Mesodermal cell (in vitro differentiated cells): ENCODE data around the gene FOXD3. TPM values are rescaled to one million over a fixed set of nuclear protein-coding genes. Genes with fewer than 3 reads are reported as not detected.

ENCODE experiments used
- H3K27ac ChIP-seq: 2 replicates; pipeline ENCODE4 v1.7.0; 2013; ENCODE audit warnings: mild to moderate bottlenecking, low read depth, low read length, moderate library complexity; ENCODE audit not compliant: severe bottlenecking
- H3K36me3 ChIP-seq: 2 replicates; pipeline ENCODE4 v1.7.1; 2013; ENCODE audit warnings: mild to moderate bottlenecking, low read length, moderate library complexity; ENCODE audit not compliant: control insufficient read depth, insufficient read depth
- H3K4me1 ChIP-seq: one replicate; pipeline ENCODE4 v1.7.1; 2013; ENCODE audit warnings: mild to moderate bottlenecking, low read length; ENCODE audit not compliant: insufficient read depth, control insufficient read depth, poor library complexity, severe bottlenecking
- H3K4me3 ChIP-seq: 2 replicates; pipeline ENCODE4 v1.7.0; 2013; ENCODE audit warnings: low read length, control low read depth, mild to moderate bottlenecking; ENCODE audit not compliant: insufficient read depth, poor library complexity, severe bottlenecking; ENCODE audit errors: extremely low read depth
- H3K9me3 ChIP-seq: 2 replicates; pipeline ENCODE4 v1.7.1; 2013; ENCODE audit warnings: mild to moderate bottlenecking, low read length, moderate library complexity; ENCODE audit not compliant: control insufficient read depth
- WGBS, 2 experiments: methylation state at CpG; one replicate each; pipeline ENCODE4 v1.1.5; 2013; ENCODE audit warnings: missing lambda C conversion rate in 2 of 2; ENCODE audit not compliant: insufficient coverage in 2 of 2; 5-methylcytosine and 5-hydroxymethylcytosine counted together
- polyA plus RNA-seq, 2 experiments: library from polyadenylated mRNA; stranded (reverse); fragments of 50-300 nt; gene quantifications; one replicate each; pipeline ENCODE4 v1.2.3, GENCODE V29; 2013

FOXD3 gene
- 3.0 TPM for polyA plus RNA-seq (2013, experiment 1 of 2)
- polyA plus RNA-seq (2013, experiment 2 of 2), result 3.7 TPM

DNA sequence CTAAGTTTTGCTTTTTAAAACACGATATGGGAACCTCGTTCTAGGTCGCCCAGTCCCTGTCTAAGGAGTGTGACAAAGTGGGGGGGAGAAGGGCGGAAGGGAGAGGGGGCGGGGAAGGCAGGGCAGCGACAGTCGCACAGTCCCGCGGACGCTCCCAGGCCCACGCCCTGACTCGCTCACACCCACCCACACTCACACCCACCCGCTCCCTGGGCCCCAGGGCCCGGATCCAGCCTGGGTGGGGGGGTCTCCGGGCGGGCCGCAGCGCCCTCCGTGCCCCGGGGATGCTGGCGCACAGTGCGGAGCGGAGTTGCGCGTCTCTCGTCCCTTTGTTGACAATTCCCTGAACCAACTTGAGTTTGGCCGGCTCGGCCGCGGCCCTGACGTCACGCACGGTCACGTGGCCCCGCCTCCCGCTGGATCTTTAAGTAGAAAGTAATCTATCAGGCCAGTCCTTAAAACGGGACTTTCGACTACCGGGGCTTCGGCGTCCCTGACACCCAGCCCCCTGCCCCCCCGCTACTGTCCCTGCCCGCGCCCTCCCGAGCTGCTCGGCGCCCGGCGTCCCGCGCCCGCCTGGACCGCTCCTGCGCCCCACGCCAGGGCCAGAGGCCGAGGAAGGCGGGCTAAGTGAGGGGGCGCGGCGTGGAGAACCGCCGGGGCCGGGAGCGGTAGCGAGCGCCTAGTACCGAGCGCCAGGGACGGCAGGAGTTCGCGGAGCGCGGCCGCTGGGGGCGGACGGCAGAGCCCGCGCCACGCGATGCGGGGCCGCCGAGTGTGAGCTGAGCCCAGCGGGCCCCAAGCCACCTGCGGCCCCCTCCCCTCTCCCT, at the start of gene FOXD3:
FOXD3 (plus strand) TSS at position 454 of the 830 bp plus-strand sequence. CDS start 492 bp downstream, outside the sequence.
- H3K27ac ChIP-seq, result no peak within 1 kb of the TSS
- 0% methylated on average over 54 to 57 of the region's 85 CpGs for WGBS, 2 experiments
- H3K4me3 ChIP-seq, result peak within 1 kb of the TSS; percentile 37
- H3K36me3 ChIP-seq, result no peaks in the 10 kb centered on the region
- H3K9me3 ChIP-seq, result no peaks in the 10 kb centered on the region
- no peaks in the 10 kb centered on the region for H3K4me1 ChIP-seq

DNA sequence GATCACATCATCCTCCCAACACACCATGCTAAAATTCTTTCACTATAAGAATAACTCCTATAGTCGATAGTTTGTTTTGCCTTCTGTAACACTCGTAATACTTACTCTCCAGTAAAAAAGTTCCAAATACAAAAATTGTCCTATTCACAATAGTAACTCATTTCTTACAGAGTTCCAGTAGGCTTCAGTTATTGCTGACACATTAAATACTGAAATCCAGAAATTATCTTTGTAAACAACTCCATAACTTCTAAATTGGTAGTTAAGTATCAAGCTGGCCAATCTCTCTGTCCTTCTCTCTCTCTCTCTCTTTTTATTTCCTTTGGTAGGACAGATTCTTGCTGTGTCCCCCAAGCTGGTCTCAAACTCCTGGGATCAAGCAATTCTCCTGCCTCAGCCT, 49.6 kb upstream of the FOXD3 start:
- WGBS, 2 experiments, result 96 to 97% methylated on average over 2 of the region's 2 CpGs
- H3K27ac ChIP-seq, result no peak overlapping the region
- no peaks in the 10 kb centered on the region for H3K36me3 ChIP-seq
- no peak overlapping the region for H3K4me3 ChIP-seq
- H3K4me1 ChIP-seq, result no peaks in the 10 kb centered on the region
- H3K9me3 ChIP-seq, result no peaks in the 10 kb centered on the region

DNA sequence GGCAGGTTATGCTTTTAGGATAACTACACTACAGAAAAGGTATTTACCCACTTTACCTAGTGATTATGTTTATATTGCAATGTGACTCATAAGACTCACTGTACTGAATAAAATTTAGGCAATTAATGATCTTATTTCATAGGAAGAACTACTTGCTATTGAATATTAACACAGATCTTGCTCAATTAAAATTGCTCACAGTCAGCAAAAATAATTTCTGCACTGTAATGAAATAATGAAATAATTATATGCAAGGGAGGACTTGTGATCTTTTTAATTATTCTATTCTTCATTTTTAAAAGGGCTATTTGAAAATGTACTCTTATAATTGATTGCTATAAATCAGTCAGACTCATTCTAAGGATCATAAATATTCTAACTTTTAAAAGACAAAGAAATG, 48.0 kb upstream of the FOXD3 start:
- H3K4me1 ChIP-seq, result no peaks in the 10 kb centered on the region
- no peaks in the 10 kb centered on the region for H3K9me3 ChIP-seq
- H3K4me3 ChIP-seq, result no peak overlapping the region
- no peak overlapping the region for H3K27ac ChIP-seq
- no peaks in the 10 kb centered on the region for H3K36me3 ChIP-seq

GRCh38 chr1:63274979-63275378, 47.4 kb upstream of the FOXD3 start:
- Histone ChIP-seq H3K27ac (no peak overlapping the region), H3K36me3 (no peaks in the 10 kb centered on the region), H3K4me3 (no peak overlapping the region), H3K9me3 (no peaks in the 10 kb centered on the region), H3K4me1 (no peaks in the 10 kb centered on the region)
- whole genome bisulfite sequencing, 2 experiments, result 81 to 89% methylated on average over 1 to 2 of the region's 2 CpGs

- no peak overlapping the region for H3K27ac ChIP-seq
- WGBS, 2 experiments, result 80 to 82% methylated on average over 1 to 4 of the region's 8 CpGs
Measured at GRCh38 chr1:63276624-63277023, 45.7 kb upstream of the FOXD3 start.

DNA sequence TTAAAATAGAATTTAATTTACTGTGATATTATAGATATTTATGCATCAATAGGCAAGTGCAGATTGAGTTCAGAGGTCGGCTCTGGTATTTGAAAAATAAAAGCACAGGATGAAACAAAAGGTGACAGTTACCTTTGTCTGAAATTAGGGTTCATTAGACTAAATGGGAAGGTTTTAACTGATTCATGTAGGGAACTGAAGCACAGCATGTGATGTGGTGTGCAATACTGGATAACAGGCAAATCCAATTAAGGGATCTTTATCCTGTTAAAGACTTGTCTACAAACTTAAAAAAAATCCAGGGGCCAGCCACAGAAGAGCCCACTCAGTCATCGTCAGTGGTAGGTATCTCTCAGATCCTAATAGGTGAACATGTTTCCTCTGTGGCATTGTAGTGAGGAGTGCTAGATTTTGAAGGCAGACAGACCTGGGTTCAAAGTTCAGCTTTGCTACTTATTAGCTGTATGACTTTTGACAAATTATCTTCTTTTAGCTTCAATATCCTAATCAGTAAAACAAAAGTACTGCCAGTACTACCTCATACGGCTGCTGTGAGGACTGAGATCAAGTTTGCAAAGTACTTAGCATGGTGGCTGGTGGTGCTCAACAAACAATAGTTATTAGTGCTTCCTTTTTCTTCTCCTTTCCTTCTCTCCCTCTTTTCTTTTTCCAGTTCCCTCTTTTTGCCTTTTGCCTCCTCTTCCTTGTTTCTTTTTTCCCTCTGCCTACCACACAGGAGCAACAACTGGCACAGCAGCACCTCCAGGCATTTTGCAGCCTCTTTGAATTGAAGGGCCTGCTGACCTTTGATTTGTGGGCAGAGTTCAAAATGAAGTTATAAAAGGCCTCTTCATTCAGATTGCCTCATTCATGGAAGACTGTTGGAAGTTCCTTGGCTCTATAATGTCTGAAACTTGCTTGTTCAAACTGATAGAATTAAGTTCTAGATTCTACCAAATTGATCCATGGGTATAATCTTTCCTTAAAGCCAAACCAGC, 44.9 kb upstream of the FOXD3 start:
- Histone ChIP-seq H3K4me3 (no peak overlapping the region), H3K4me1 (no peaks in the 10 kb centered on the region), H3K9me3 (no peaks in the 10 kb centered on the region), H3K27ac (no peak overlapping the region), H3K36me3 (no peaks in the 10 kb centered on the region)
- 58 to 69% methylated on average over 1 to 2 of the region's 3 CpGs for WGBS, 2 experiments

More at GRCh38 chr1:63276624-63277023, 45.7 kb upstream of the FOXD3 start:
- Histone ChIP-seq H3K4me3 (no peak overlapping the region), H3K9me3 (no peaks in the 10 kb centered on the region), H3K4me1 (no peaks in the 10 kb centered on the region), H3K36me3 (no peaks in the 10 kb centered on the region)

- no peak overlapping the region for H3K27ac ChIP-seq
- no peaks in the 10 kb centered on the region for H3K4me1 ChIP-seq
- no peaks in the 10 kb centered on the region for H3K36me3 ChIP-seq
- no peaks in the 10 kb centered on the region for H3K9me3 ChIP-seq
- H3K4me3 ChIP-seq, result no peak overlapping the region
- WGBS, 2 experiments, result 92 to 93% methylated on average over 1 of the region's 2 CpGs
Measured at GRCh38 chr1:63281753-63282152, 40.6 kb upstream of the FOXD3 start.

GRCh38 chr1:63289135-63289534, 33.2 kb upstream of the FOXD3 start:
- Histone ChIP-seq H3K27ac (no peak overlapping the region), H3K36me3 (no peaks in the 10 kb centered on the region), H3K9me3 (no peaks in the 10 kb centered on the region), H3K4me3 (no peak overlapping the region), H3K4me1 (no peaks in the 10 kb centered on the region)

DNA sequence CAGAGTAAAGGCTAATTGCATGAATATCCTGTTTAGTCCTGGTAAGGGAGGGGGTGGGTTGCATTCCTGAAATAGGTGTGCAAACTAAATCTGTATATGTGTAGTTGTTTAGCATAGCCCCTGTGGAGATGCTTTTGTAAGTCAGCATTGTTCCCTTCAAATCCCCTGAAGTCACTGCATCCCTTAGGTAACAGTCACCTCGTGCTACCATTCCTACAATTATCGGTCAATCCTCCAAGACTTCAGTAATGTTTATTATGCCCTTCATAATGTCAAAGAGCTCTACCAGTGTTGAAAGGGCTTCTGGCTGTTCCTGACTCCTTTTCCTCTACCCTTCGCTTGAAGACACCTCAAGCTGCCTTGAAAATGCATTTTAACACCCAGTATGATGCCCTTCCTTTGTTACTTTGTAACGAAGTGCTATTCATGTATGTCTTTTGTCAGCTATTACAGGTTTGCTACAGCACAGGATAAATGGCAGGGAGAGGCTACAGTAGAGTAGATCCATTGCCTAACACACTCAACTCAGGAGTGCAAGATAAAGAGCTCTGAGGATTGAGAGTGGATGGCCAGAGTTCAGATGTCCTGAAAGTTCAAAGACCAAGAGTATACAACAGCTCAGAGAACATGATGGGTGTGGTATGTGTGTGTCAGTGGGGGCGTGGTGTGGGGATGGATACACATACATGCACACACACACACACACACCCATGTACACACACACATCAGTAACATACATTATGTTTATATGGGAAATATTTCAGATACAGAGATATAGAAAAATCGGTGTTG, 27.4 kb upstream of the FOXD3 start:
- no peaks in the 10 kb centered on the region for H3K4me1 ChIP-seq
- no peak overlapping the region for H3K4me3 ChIP-seq
- H3K27ac ChIP-seq, result no peak overlapping the region
- H3K36me3 ChIP-seq, result no peaks in the 10 kb centered on the region
- H3K9me3 ChIP-seq, result no peaks in the 10 kb centered on the region
- WGBS, 2 experiments, result 0% methylated on average over 2 of the region's 6 CpGs; no CpG with 5 or more reads in 1 of the 2 experiments

GRCh38 chr1:63304410-63304809, 18.0 kb upstream of the FOXD3 start:
- H3K9me3 ChIP-seq, result no peaks in the 10 kb centered on the region
- no peaks in the 10 kb centered on the region for H3K36me3 ChIP-seq
- H3K4me3 ChIP-seq, result no peak overlapping the region
- no peaks in the 10 kb centered on the region for H3K4me1 ChIP-seq
- H3K27ac ChIP-seq, result no peak overlapping the region
- no CpG with 5 or more reads among the region's 2 CpGs for WGBS, 2 experiments
